Measurements from ENCODE around the gene IFI27. TPM values are rescaled to one million over a fixed set of nuclear protein-coding genes. Genes with fewer than 3 reads are reported as not detected.

The IFI27 gene
- total RNA-seq, 4 donors from 2014 or later: 65.6 to 179 (median 123) TPM

DNA sequence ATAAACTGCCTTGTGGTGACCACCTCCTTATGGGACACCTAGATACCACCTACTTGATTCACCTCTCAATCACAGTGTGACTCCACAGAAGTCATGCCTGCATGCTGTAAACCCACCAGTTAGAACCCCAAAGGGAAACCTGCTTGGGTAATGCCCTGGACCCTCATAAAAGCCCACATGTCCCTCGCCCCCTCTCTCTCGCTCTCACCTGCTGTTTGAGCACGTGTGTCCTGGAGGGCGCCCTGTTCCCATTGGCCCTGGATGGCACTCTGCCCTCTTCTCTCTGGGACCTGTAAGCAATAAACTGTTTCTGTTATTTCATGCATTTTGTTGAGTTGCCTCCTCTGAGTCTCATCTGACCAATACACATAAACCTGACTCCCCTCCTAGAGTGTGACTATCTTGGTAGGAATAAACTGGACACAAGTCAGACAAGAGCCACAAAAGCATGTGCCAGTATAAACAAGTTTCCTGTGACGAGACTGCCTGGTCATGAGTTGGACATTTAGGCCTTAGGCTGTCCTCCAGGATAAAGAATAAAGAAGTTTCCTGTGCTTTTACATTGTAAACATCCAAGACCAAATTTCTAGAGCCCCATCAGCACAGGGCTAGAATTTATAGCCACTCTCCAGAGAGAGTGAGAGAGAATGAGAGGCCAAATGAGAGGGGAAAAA, 10.3 kb downstream of the IFI27 start:
- intact Hi-C loops (cut with DNase I; ENCODE audit: low total_unique reads) (no loop called here), in situ Hi-C loops (cut with MboI; ENCODE audit: low sequenced_read_pairs in 4 of 4) (no loop called here)
- H3K27ac ChIP-seq: no peak overlapping the region
- no peaks in the 10 kb centered on the region for H3K4me1 ChIP-seq
- H3K36me3 ChIP-seq: no peaks in the 10 kb centered on the region
- peaks cover 0 to 9% (median 0%) of the 10 kb centered on the region in 3 donors for H3K9me3 ChIP-seq
- ATAC-seq (no peak), DNase-seq (no peak)
- H3K4me3 ChIP-seq: no peak overlapping the region
- peaks cover 0 to 3% (median 0%) of the 10 kb centered on the region in 3 donors for H3K27me3 ChIP-seq
- TF ChIP-seq, protein P1, sequence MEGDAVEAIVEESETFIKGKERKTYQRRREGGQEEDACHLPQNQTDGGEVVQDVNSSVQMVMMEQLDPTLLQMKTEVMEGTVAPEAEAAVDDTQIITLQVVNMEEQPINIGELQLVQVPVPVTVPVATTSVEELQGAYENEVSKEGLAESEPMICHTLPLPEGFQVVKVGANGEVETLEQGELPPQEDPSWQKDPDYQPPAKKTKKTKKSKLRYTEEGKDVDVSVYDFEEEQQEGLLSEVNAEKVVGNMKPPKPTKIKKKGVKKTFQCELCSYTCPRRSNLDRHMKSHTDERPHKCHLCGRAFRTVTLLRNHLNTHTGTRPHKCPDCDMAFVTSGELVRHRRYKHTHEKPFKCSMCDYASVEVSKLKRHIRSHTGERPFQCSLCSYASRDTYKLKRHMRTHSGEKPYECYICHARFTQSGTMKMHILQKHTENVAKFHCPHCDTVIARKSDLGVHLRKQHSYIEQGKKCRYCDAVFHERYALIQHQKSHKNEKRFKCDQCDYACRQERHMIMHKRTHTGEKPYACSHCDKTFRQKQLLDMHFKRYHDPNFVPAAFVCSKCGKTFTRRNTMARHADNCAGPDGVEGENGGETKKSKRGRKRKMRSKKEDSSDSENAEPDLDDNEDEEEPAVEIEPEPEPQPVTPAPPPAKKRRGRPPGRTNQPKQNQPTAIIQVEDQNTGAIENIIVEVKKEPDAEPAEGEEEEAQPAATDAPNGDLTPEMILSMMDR (IDR thresholded peaks at IDR 0.05 in 4 of 5, conservative IDR thresholded peaks at IDR 0.05 in 1 of 5): no peak
- TF ChIP-seq POLR2A (IDR thresholded peaks at IDR 0.05): no peak

DNA sequence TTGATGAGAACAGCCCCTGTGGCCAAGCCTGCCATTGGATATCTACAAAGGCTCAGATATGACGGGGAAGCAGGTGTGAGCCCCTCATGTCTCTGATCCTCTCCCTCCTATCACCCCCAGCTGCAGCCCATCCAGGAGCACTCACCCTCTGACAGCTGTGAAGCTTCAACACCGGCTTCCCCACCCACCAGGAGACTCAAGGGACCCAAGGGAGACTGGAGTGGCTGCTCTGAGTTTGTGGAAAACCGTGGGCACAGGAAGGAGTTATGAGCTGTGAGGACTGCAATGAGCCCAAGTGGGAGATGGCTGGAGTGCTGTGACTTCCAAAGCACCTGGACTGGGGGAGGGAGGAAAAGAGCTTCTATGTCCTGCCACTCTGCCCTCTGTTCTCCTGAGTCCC, 10.9 kb downstream of the IFI27 start:
- ATAC-seq (no peak), DNase-seq (no peak)
- no peak for TF ChIP-seq POLR2A (IDR thresholded peaks at IDR 0.05)
- TF ChIP-seq, protein P1 (IDR thresholded peaks at IDR 0.05 in 4 of 5, conservative IDR thresholded peaks at IDR 0.05 in 1 of 5): no peak
- intact Hi-C loops (cut with DNase I; ENCODE audit: low total_unique reads): no loop called here
- Histone ChIP-seq H3K27ac (no peak overlapping the region), H3K4me3 (no peak overlapping the region), H3K27me3 (peaks cover 0 to 3% (median 0%) of the 10 kb centered on the region in 3 donors), H3K9me3 (peaks cover 0 to 9% (median 0%) of the 10 kb centered on the region in 3 donors), H3K36me3 (no peaks in the 10 kb centered on the region), H3K4me1 (no peaks in the 10 kb centered on the region)
- in situ Hi-C loops (cut with MboI; ENCODE audit: low sequenced_read_pairs in 4 of 4): no loop called here

DNA sequence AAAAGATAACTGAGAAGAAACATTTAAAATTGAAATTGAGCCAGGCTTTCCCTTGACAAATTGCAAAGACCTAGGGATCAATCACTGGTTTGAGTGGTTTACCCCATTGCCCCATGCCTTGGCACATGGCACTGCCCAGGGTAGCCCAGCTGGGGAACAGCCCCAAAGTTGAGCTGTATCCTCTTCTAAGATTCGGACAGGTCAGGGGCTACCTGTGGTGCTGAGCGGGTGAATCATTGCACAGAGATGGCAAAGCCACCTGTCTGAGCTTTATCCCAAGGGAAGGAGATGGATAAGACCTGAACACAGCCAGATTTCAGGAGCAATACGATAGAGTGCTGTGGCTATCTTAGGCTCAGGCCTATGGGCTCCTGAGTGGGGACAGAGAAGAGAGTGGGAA, 11.9 kb downstream of the IFI27 start:
- H3K36me3 ChIP-seq: no peaks in the 10 kb centered on the region
- H3K9me3 ChIP-seq: peaks cover 0 to 9% (median 0%) of the 10 kb centered on the region in 3 donors
- in situ Hi-C loops (cut with MboI; ENCODE audit: low sequenced_read_pairs in 4 of 4): no loop called here
- no peak for ATAC-seq
- no peak overlapping the region for H3K27ac ChIP-seq
- intact Hi-C loops (cut with DNase I; ENCODE audit: low total_unique reads): no loop called here
- H3K27me3 ChIP-seq: peaks cover 0 to 3% (median 0%) of the 10 kb centered on the region in 3 donors
- no peak overlapping the region for H3K4me3 ChIP-seq
- H3K4me1 ChIP-seq: no peaks in the 10 kb centered on the region
- no peak for DNase-seq
- TF ChIP-seq POLR2A (IDR thresholded peaks at IDR 0.05): no peak
- TF ChIP-seq, protein P1 (IDR thresholded peaks at IDR 0.05 in 4 of 5, conservative IDR thresholded peaks at IDR 0.05 in 1 of 5): no peak

DNA sequence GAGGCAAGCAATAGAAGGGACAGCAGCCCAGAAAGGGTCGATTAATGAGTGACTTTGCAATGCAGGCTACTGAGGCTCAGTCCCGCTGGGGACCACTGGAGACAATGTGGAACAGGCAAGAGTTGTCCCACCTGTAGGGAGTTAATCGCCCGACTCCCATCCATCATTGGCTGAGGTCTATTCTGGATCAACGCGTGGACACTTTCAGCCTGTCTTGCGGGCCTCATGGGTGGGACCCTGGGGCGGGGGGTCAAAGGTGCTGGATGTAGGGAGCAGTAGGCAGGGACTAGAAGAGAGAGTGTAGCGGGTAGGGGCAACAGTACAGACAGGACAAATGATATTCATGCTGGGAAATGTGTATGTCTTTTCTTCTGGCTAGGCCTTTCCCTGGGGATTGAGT, 12.8 kb downstream of the IFI27 start:
- intact Hi-C loops (cut with DNase I; ENCODE audit: low total_unique reads) (no loop called here), in situ Hi-C loops (cut with MboI; ENCODE audit: low sequenced_read_pairs in 4 of 4) (no loop called here)
- ATAC-seq (no peak), DNase-seq (no peak)
- Histone ChIP-seq H3K4me1 (no peaks in the 10 kb centered on the region), H3K36me3 (no peaks in the 10 kb centered on the region), H3K9me3 (peaks cover 0 to 9% (median 0%) of the 10 kb centered on the region in 3 donors), H3K4me3 (no peak overlapping the region), H3K27ac (no peak overlapping the region), H3K27me3 (peaks cover 0 to 3% (median 0%) of the 10 kb centered on the region in 3 donors)
- TF ChIP-seq POLR2A (IDR thresholded peaks at IDR 0.05): no peak

DNA sequence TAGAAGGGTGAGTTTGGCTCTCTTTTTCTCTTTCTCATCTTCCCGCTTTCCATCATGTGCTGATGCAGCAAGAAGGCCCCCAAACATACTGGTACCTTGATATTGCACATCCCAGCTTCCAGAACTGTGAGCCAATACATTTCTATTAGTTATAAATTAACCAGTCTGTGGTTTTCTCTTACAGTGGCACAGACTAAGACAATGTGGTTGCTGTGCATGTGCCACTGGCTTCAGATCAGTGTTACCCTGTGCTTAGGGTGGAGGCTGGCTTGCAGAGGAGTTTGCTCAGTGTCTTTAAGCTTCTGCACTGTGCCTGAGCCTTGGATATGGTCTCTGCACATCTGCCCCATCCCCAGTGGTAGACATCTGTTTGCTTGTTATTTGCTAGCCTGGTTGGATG, 13.3 kb downstream of the IFI27 start:
- intact Hi-C loops (cut with DNase I; ENCODE audit: low total_unique reads): no loop called here
- TF ChIP-seq POLR2A (IDR thresholded peaks at IDR 0.05): no peak
- TF ChIP-seq, protein P1 (IDR thresholded peaks at IDR 0.05 in 4 of 5, conservative IDR thresholded peaks at IDR 0.05 in 1 of 5): no peak
- in situ Hi-C loops (cut with MboI; ENCODE audit: low sequenced_read_pairs in 4 of 4): no loop called here

More for the DNA sequence above, 13.3 kb downstream of the IFI27 start:
- ATAC-seq: no peak
- Histone ChIP-seq H3K4me3 (no peak overlapping the region), H3K4me1 (peaks cover 0 to 2% of the 10 kb centered on the region in 2 donors), H3K27me3 (peaks cover 0 to 3% (median 0%) of the 10 kb centered on the region in 3 donors), H3K27ac (no peak overlapping the region), H3K9me3 (peaks cover 0 to 9% (median 0%) of the 10 kb centered on the region in 3 donors), H3K36me3 (no peaks in the 10 kb centered on the region)
- DNase-seq: no peak
